OCI-LY3 (cell line): Measurements from ENCODE around the gene RGS8.

Experiments
- CTCF ChIP-seq: fragments of 200-600, 300-600 bp; sonication (generic); IDR thresholded peaks from 2 replicates; pipeline ENCODE4 v1.5.1; 2014; ENCODE audit warnings: antibody characterized with exemption, low read length, low read depth
- EZH2phosphoT487 ChIP-seq: fragments of 200-600 bp; shearing (Covaris generic); IDR thresholded peaks from 2 replicates; pipeline ENCODE4 v1.6.1; 2018; ENCODE audit warnings: antibody characterized with exemption, mixed run types, low read depth

DNA sequence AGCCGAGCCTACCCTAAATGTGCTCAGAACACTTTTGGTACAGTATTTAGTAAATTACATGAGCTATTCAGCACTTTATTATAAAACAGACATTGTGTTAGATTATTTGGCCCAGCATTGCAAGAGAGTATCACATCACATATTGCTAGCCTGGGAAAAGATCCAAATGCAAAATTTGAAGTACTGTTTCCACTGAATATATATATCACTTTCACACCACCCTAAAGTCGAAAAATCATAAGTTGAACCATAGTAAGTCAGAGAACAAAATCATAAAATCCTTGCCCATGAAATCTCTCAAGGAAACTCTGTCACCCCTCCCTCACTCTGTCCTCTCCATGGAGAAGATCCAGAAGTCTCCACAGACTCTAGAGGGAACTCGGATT is 33.1 kb downstream of the RGS8 start:
- TF ChIP-seq CTCF, result no peak
- no peak for TF ChIP-seq EZH2phosphoT487
